Stimulated activated CD8-positive, alpha-beta memory T cell treated with anti-CD3 and anti-CD28 coated beads, Interleukin-2, amount 100 ng/mL, for 1 hour (primary cell): Measurements from ENCODE around the gene MYO18B.

ENCODE experiments used
- DNase-seq, 2 donors: peaks; one replicate each; pipeline ENCODE4 v3.0.0-alpha.2; 2020; ENCODE audit warnings: low read depth in 2 of 2

MYO18B gene

DNA sequence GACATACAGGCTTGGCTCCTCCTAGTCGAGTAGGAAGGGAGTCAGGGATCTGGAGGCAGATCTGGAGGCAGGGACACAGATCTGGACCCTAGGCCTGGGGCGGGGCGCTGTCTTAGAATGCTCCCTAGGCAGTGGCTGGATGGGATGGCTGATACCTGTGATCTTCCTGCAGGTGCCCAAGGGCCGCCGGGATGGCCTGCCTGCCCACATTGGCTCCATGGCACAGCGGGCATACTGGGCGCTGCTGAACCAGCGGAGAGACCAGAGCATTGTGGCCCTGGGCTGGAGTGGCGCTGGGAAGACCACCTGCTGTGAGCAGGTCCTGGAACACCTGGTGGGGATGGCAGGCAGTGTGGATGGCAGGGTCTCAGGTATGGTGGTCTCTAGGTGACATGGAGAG is 35.4 kb downstream of the MYO18B start:
- no peak for DNase-seq

DNA sequence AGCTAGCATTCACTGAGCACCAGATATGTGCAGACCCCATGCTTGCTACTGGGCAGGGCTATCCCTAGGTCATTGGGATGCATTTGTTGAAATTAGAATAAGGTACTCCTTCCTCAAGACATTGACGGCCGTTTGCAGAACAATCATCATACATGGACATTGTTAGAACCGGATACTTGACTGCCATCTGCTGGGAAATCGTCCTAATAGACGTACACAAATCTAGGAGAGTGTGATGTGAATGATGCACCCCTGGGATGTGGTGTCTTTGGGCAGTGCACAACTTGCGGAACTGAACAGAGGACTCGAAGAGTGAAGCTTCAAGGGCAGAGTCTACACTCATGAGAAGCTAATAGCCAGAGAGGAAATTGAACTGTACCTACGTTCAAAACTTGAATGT is 35.9 kb downstream of the MYO18B start:
- DNase-seq: no peak

DNA sequence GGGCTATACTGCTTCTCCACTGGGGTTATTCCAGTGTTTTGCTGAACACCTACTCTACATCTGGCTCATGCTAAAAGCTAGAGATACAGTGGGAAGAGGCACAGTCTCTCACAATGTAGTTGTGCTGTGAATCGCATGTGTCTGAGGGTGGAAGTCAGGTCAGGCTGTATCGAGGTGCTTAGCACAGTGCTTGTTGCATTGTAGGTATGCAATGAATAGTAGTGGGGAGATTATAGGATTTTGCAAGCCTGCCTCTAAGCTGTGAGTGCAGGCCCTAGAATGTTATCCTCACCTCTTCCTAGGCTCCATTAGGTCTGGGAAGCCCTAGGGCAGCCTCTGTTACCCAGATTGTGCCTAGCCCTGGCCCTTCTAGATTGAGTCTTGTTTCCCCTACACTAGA is 37.4 kb downstream of the MYO18B start:
- DNase-seq: no peak

GRCh38 chr22:25779890-25780289 is 37.9 kb downstream of the MYO18B start:
- DNase-seq: no peak

DNA sequence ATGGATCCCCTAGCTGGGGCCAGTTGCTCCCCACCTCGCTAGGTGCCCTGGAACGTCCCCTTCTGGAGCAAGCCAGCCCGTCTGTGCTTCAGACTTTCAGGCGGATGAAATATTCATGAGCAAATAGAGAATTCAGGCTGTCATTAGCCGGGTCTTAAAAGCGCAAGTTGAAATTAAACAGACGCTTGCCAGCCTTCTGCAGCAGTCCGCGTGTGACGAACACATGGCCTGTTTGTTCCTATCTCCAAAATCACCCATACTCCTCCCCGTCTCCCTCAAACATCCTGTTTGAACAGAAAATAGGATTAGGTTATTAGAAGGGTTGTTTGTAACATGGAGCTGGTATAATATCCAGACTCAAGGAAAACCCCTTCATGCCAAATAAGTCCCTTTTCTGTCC is 38.7 kb downstream of the MYO18B start:
- DNase-seq: no peak

DNA sequence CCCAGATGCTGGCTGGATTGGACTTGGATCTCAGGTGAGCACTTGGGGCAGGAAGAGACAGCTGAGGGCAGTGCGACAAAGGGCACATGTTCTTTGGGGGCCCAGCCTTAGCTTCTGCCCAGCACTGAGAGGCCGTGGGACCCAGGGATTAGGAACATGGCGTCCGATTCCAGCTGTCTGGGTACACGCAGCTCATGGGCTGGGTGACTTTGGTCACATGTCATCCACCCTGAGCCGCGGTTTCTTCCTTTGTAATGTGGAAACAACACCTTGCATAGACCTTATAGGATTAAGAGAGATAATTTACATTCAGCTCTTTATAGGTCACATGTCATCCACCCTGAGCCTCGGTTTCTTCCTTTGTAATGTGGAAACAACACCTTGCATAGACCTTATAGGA is 39.8 kb downstream of the MYO18B start:
- DNase-seq: no peak

GRCh38 chr22:25782831-25783230 is 40.8 kb downstream of the MYO18B start:
- DNase-seq: no peak

- DNase-seq: no peak
These were observed 41.9 kb downstream of the MYO18B start for GRCh38 chr22:25783856-25784255.

DNA sequence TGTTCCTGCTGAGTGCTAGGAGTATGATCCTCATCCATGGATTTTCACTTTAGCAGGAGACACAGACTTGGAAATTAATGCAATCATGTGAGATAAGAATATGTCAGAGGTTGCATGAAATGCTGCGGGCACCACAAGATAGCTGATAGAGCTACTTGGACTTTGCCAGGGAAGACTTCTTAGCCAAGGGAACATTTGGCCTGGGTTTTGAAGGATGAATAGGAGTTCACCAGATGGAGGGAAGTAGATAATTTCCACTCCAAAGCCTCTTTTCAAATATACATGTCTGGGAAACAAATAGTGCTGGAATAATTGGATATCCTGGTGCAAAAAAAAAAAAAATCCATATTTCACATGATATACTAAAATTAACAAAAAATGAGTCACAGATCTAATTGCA is 44.2 kb downstream of the MYO18B start:
- no peak for DNase-seq

DNA sequence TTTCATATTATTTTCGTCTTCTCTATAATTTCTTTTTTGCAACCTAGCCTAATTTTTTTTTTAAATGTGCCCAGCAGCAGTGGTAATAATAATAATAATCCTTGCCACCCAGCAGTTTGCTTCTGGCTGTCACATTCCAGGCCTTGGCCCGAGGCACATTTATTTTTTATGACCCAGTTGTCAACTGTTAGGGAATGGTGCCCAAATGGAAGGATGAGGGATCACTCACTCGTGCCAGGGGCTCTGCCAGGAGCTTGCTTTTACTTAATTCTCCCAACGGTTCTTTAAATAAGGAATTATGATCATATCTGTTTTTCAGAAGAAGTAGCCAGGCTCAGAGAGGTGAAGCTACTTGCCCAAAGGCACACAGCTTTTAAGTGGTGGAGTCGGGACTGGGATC is 49.6 kb downstream of the MYO18B start:
- DNase-seq: no peak

GRCh38 chr22:25795478-25795877 is 53.5 kb downstream of the MYO18B start:
- no peak for DNase-seq

DNA sequence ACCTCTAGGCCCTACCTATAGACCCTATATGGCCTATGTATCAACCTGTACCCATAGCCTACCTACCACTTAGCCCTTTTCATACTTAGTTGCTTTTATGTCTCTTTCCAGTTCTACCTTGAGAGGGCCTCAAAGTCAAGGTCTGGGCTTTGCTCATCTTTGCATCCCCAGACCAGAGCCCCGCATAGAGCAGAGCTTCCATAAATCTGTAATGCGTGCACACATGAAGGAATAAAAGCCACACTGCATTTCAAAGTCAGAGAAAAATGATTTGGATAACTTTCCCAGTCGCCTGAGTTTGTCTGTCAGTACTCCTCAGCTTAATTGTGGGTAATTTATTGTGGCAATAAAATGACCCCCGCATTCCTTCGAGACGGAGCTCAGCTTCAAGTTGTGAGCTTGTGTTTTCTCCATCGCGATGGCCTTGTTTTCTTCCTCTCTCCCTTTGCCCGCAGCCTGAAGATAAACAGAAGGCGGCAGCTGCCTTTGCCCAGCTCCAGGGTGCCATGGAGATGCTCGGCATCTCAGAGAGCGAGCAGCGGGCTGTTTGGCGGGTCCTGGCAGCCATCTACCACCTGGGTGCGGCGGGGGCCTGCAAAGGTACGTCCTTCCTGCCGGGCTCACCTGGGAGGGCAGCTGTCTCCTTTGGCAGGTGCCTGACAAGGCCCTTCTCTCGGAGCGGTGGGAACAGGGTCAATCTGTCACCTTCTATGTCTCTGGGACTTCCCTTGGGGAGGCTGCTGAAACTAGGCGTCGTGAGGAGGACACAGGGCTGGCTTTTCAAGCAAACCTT is 55.7 kb downstream of the MYO18B start:
- no peak for DNase-seq

DNA sequence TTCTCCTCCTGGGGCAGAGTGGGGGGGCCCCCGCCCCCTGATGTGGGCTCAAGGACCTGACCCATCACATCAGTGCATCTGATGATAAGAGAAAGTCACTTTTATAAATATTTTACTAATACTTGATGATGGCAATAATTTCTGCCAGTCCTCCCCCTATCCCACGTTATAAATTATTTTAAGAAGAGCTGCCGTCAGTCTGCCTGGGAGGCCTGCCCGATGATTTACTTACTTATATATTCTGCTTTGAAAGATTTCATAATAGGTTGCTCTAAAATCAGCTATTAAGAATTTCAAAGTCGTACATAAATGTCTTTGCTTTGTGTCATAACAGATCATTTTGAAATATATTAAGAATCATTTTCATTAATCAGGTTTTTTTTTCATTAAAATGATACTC is 58.8 kb downstream of the MYO18B start:
- no peak for DNase-seq

- DNase-seq: no peak
These were observed 60.0 kb downstream of the MYO18B start for GRCh38 chr22:25802018-25802417.

DNA sequence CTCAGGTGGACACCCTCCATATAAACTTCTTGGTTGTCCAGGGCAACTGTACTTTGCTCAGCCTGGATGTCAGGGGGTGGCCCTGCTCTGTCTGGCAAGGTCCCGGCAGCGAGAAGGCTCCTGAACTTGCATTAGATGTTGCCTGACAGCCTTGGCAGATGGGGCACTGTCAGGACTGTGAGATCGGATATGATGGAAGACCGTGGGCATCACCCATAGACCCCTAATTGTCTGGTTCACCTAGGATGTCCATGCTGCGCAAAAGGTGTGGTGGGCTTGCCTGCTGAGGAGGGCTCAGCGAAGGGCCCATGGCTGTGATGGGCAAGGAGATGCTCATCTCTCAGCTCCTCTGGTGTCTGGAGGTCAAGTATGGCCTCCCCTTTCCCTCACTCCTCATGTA is 62.7 kb downstream of the MYO18B start:
- no peak for DNase-seq

GRCh38 chr22:25806579-25806978 is 64.6 kb downstream of the MYO18B start:
- DNase-seq: no peak

DNA sequence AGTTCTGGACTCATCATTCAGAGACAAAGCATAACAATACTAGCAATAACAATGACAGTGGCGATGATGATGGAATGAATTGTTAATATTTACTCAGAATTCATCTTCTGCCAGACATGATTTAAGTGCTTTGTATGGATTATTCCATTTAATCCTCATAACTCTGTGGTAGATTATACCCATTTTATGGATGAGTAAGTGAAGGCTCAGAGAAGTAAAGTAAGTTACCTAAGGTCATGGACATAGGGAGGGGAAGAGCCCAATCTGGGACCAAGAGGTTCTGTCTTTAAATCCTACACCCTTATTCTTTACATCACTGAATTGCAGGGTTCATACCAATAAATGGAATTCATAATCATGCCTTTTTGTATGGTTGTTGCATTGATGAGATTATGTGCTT is 72.7 kb downstream of the MYO18B start:
- DNase-seq: no peak

- no peak for DNase-seq
These were observed 73.6 kb downstream of the MYO18B start for GRCh38 chr22:25815561-25815960.

- DNase-seq: no peak
These were observed 74.6 kb downstream of the MYO18B start for GRCh38 chr22:25816522-25817059.

GRCh38 chr22:25817092-25817943 is 75.3 kb downstream of the MYO18B start:
- no peak for DNase-seq

DNA sequence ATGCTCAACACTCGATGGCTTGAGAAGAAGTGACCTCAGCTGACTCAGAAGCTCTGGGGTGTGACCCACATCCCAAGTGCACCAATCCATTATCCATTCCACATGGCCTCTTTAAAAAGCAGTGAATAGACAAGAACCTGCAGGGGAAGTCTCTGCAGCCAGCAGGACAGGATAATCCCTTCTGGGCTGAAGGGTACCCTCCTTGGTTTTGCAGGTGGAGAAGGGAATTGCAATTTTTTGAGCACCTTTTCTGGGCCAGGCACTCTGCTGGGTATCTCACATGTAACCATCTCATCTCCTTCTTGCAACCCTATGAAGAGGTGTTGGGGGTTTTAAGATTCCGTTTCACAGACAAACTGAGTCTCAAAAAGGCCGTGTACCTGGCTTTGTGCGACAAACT is 76.6 kb downstream of the MYO18B start:
- no peak for DNase-seq

DNA sequence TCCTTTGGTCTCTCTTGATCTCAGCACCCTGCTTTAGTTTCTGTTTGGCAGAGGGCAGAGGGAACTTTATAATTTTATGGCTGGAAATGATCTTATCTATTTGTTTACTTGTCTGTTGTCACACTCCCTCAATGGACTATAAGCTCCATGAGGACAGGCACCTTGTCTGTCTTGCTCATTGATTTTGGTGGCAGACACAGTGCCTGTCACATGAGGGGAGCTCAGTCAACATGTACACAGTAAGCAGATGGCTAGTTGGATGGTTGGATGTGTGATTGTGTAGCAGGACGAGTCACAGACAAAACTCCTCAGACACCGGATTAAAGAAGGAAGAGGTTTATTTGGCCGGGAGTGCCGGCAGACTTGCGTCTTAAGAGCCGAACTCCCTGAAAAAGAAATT is 80.4 kb downstream of the MYO18B start:
- DNase-seq: no peak

DNA sequence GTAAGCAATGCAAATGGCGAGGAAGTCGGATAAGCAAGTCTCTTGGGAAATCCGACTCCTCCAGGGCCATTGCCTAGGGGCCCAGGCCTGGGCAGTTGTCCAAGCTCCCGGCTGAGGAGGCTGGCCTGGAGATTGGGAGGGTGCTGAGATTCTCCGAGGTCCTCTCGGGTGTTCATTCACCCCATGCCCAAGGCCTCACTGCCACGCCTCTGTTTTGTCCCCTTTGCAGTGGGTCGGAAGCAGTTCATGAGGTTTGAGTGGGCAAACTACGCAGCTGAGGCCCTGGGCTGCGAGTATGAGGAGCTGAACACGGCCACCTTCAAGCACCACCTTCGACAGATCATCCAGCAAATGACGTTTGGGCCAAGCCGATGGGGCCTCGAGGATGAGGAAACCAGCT is 81.3 kb downstream of the MYO18B start:
- no peak for DNase-seq
